ENCODE data around the gene UTP25. TPM values are rescaled to one million over a fixed set of nuclear protein-coding genes. Genes with fewer than 3 reads are reported as not detected.

UTP25 gene
- total and polyA plus RNA-seq, 4 donors, result 1.8 to 7.3 (median 4.6) TPM

DNA sequence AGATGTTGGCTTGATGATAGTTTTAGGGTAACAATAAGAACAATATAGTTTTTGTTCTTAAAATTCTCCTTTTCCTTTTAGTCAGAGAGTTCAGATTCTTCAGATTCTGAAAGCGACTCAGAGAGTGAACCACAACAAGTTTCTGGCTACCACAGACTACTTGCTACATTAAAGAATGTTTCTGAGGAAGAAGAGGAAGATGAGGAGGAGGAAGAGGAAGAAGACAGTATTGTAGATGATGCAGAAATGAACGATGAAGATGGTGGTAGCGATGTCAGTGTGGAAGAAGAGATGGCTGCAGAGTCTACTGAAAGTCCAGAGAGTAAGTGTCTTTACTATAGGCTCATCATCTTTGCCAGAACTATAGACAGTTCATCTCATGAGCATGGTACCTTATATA, 3.0 kb downstream of the UTP25 start:
- ATAC-seq (ENCODE audit: insufficient read depth, low FRiP score), result no peak
- H3K9me3 ChIP-seq (ENCODE audit: control insufficient read depth in 4 of 4, insufficient read depth in 3 of 4, low read length in 3 of 4), result peaks cover 0 to 1% (median 0%) of the 10 kb centered on the region in 4 donors
- H3K4me1 ChIP-seq (ENCODE audit: control insufficient read depth in 5 of 5, insufficient read depth in 5 of 5, low read length in 5 of 5), result peaks cover 0 to 3% (median 0%) of the 10 kb centered on the region in 5 donors
- 85 to 88% methylated on average over 3 of the region's 3 CpGs for WGBS, 2 donors
- H3K9ac ChIP-seq (ENCODE audit: insufficient read depth in 1 of 2, low read length in 2 of 2), result no peak overlapping the region
- no peak for TF ChIP-seq CTCF (IDR thresholded peaks at IDR 0.05; ENCODE audit: control extremely low read depth, extremely low read depth)
- H3K36me3 ChIP-seq (ENCODE audit: control insufficient read depth in 4 of 4, insufficient read depth in 4 of 4, low read length in 4 of 4), result peaks cover 6 to 37% (median 24%) of the 10 kb centered on the region in 4 donors
- no peaks in the 10 kb centered on the region for H3K27me3 ChIP-seq (ENCODE audit: control insufficient read depth in 3 of 3, insufficient read depth in 3 of 3, low read length in 2 of 3)
- no peak overlapping the region for H3K27ac ChIP-seq (ENCODE audit: low read depth in 1 of 2, low read length in 1 of 2)
- DNase-seq, result no peak
- H3K4me3 ChIP-seq, result no peak overlapping the region

- Histone ChIP-seq H3K4me1 (ENCODE audit: control insufficient read depth in 5 of 5, insufficient read depth in 5 of 5, low read length in 5 of 5) (peaks cover 0 to 3% (median 0%) of the 10 kb centered on the region in 5 donors), H3K9ac (ENCODE audit: insufficient read depth in 1 of 2, low read length in 2 of 2) (no peak overlapping the region), H3K27me3 (ENCODE audit: control insufficient read depth in 3 of 3, insufficient read depth in 3 of 3, low read length in 2 of 3) (no peaks in the 10 kb centered on the region), H3K4me3 (no peak overlapping the region), H3K9me3 (ENCODE audit: control insufficient read depth in 4 of 4, insufficient read depth in 3 of 4, low read length in 3 of 4) (peaks cover 0 to 1% (median 0%) of the 10 kb centered on the region in 4 donors), H3K27ac (ENCODE audit: low read depth in 1 of 2, low read length in 1 of 2) (no peak overlapping the region), H3K36me3 (ENCODE audit: control insufficient read depth in 4 of 4, insufficient read depth in 4 of 4, low read length in 4 of 4) (peaks cover 6 to 43% (median 25%) of the 10 kb centered on the region in 4 donors)
- TF ChIP-seq CTCF (IDR thresholded peaks at IDR 0.05; ENCODE audit: control extremely low read depth, extremely low read depth), result no peak
- 95 to 100% methylated on average over 1 of the region's 1 CpG for WGBS, 2 donors
- no peak for DNase-seq
- no peak for ATAC-seq (ENCODE audit: insufficient read depth, low FRiP score)
Observed at GRCh38 chr1:209831615-209832014, 3.8 kb downstream of the UTP25 start.

DNA sequence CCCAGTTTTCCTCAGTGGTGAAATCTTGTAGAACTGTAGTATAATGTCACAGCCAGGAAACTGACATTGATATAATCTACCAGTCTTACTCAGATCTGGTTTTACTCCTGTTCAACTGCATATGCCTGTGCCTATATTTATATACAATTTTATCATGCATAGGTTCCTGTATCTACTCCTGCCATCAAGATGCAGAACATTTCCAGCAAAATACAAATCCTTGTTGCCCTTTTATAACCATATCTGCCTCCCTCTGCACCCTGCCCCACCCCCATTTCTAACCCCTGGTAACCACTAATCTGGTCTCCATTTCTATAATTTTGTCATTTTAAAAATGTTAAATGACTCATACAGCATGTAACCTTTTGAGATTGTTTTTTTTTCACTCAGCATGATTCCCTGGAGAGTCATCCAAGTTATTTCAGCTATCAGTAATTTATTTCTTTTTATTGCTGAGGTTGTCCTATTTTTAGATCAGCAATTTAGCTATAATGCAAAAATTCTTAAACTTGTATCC, 8.1 kb downstream of the UTP25 start:
- ATAC-seq (ENCODE audit: insufficient read depth, low FRiP score) (no peak), DNase-seq (no peak)
- Histone ChIP-seq H3K4me1 (ENCODE audit: control insufficient read depth in 5 of 5, insufficient read depth in 5 of 5, low read length in 5 of 5) (no peaks in the 10 kb centered on the region), H3K27ac (ENCODE audit: low read depth in 1 of 2, low read length in 1 of 2) (no peak overlapping the region), H3K36me3 (ENCODE audit: control insufficient read depth in 4 of 4, insufficient read depth in 4 of 4, low read length in 4 of 4) (peaks cover 25 to 67% (median 47%) of the 10 kb centered on the region in 4 donors), H3K9me3 (ENCODE audit: control insufficient read depth in 4 of 4, insufficient read depth in 3 of 4, low read length in 3 of 4) (peaks cover 0 to 1% (median 0%) of the 10 kb centered on the region in 4 donors), H3K4me3 (no peak overlapping the region), H3K27me3 (ENCODE audit: control insufficient read depth in 3 of 3, insufficient read depth in 3 of 3, low read length in 2 of 3) (no peaks in the 10 kb centered on the region), H3K9ac (ENCODE audit: insufficient read depth in 1 of 2, low read length in 2 of 2) (no peak overlapping the region)
- TF ChIP-seq CTCF (IDR thresholded peaks at IDR 0.05; ENCODE audit: control extremely low read depth, extremely low read depth), result no peak

- no peak overlapping the region for H3K9ac ChIP-seq (ENCODE audit: insufficient read depth in 1 of 2, low read length in 2 of 2)
- no peak for TF ChIP-seq CTCF (IDR thresholded peaks at IDR 0.05; ENCODE audit: control extremely low read depth, extremely low read depth)
- H3K27me3 ChIP-seq (ENCODE audit: control insufficient read depth in 3 of 3, insufficient read depth in 3 of 3, low read length in 2 of 3), result no peaks in the 10 kb centered on the region
- H3K9me3 ChIP-seq (ENCODE audit: control insufficient read depth in 4 of 4, insufficient read depth in 3 of 4, low read length in 3 of 4), result peaks cover 0 to 1% (median 0%) of the 10 kb centered on the region in 4 donors
- WGBS, 2 donors, result 94 to 96% methylated on average over 7 of the region's 7 CpGs
- DNase-seq (no peak), ATAC-seq (ENCODE audit: insufficient read depth, low FRiP score) (no peak)
- H3K36me3 ChIP-seq (ENCODE audit: control insufficient read depth in 4 of 4, insufficient read depth in 4 of 4, low read length in 4 of 4), result peaks cover 29 to 61% (median 47%) of the 10 kb centered on the region in 4 donors
- no peak overlapping the region for H3K27ac ChIP-seq (ENCODE audit: low read depth in 1 of 2, low read length in 1 of 2)
- H3K4me1 ChIP-seq (ENCODE audit: control insufficient read depth in 5 of 5, insufficient read depth in 5 of 5, low read length in 5 of 5), result no peaks in the 10 kb centered on the region
- no peak overlapping the region for H3K4me3 ChIP-seq
Observed at GRCh38 chr1:209837671-209838070, 9.9 kb downstream of the UTP25 start.

Measured in lung (tissue), 12 donors.